ENCODE results near the gene FGF14.

DNA sequence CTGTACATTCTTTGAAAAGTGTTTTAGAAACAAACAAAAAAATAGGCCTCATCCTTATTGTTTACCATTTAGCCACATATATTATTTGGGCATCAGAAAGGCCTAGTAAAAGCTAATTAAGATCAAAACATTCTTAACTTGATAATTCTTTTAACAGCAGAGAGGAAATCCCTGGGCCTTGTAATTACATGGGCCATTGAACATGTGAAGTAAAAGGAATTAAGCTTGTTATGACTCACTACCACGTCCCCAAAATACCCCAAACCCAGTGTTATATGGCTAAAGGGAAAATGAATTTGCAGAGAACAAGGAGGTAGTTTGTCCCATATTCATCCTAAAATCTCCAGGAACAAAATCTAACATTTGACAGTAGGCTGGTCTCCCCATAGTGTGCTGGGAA, 509.6 kb downstream of the FGF14 start:
- TF ChIP-seq YY1 (IDR thresholded peaks at IDR 0.05; ENCODE audit: insufficient read depth, insufficient read length) (no peak), ZNF274 (IDR thresholded peaks at IDR 0.05; ENCODE audit: low read depth, low read length) (no peak)
